Colon (tissue), 2 donors: ENCODE results near the gene ZYG11B.
"Not testable (repeated sequence)": the region's sequence is repeated elsewhere in the genome, so short reads cannot be mapped to it uniquely, and the experiment has no call there.

Source experiments
- FAIRE-seq: peaks from 2 replicates; lab custom pipeline; 2012; peaks lifted over from hg19 to GRCh38; lab: Jason Lieb, UNC
- donor health status: control.
- donor health status: control.

Gene ZYG11B

GRCh38 chr1:52852854-52853253 lies 126.6 kb downstream of the ZYG11B start:
- FAIRE-seq, result no peak

- no peak for FAIRE-seq
Measured at GRCh38 chr1:52855584-52855983, 129.3 kb downstream of the ZYG11B start.

GRCh38 chr1:52856026-52856425 lies 129.8 kb downstream of the ZYG11B start:
- no peak for FAIRE-seq

- FAIRE-seq, result no peak
Measured at GRCh38 chr1:52857443-52857842, 131.2 kb downstream of the ZYG11B start.

GRCh38 chr1:52862666-52863458 lies 136.6 kb downstream of the ZYG11B start:
- no peak for FAIRE-seq

GRCh38 chr1:52867087-52867863 lies 141.0 kb downstream of the ZYG11B start:
- FAIRE-seq, result no peak

- not testable (repeated sequence) for FAIRE-seq
Measured at GRCh38 chr1:52869727-52870126, 143.5 kb downstream of the ZYG11B start.

GRCh38 chr1:52876843-52877242 lies 150.6 kb downstream of the ZYG11B start:
- no peak for FAIRE-seq
